Sigmoid colon (tissue), 4 donors: ENCODE results near the gene GYPA.
"Not testable (repeated sequence)": the region's sequence is repeated elsewhere in the genome, so short reads cannot be mapped to it uniquely, and the experiment has no call there.

ENCODE experiments used
- EP300 ChIP-seq, 4 donors: sonication (generic); formaldehyde crosslinking; IDR thresholded peaks; one replicate each; pipeline ENCODE4 v1.6.1; 2017; ENCODE audit warnings: antibody characterized with exemption in 4 of 4
- POLR2A ChIP-seq, 2 donors: fragments of 450-650 bp; IDR thresholded peaks; one replicate each; pipeline ENCODE4 v1.6.1; 2016; ENCODE audit warnings: antibody characterized with exemption in 2 of 2, mild to moderate bottlenecking in 2 of 2, moderate library complexity in 2 of 2
- POLR2AphosphoS5 ChIP-seq, 4 donors: sonication (generic); formaldehyde crosslinking; IDR thresholded peaks; one replicate each; pipeline ENCODE4 v1.6.1; 2017; ENCODE audit warnings: antibody characterized with exemption in 4 of 4
- TF ChIP-seq, protein P1 (sequence below), 4 experiments: fragments of 450-650 bp in 3 of 4; fragments of 200-600 bp in 1 of 4; IDR thresholded peaks; one replicate each; pipeline ENCODE4 v1.5.1; 2016 to 2019; ENCODE audit warnings: antibody characterized with exemption in 4 of 4, mild to moderate bottlenecking in 3 of 4, moderate library complexity in 2 of 4

DNA sequence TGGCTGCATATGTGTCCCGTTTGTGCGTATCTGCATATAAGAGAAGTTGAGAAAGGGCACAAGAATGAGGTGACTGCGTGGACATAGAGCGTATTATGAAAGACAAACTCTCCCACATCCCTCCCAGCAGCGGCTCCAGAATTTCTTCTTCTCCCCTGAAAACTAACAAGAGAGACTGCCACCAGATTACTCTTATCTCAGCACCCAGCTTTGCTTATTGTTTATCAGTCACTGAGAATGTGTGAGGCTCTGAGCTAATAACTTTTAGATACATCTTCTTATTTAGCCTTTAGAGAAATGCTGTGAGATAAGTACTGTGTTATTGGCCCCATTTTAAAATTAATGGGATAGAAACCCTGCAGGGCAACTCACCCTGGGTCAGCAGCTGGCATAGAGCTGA lies 20.8 kb downstream of the GYPA start:
- TF ChIP-seq, protein P1, sequence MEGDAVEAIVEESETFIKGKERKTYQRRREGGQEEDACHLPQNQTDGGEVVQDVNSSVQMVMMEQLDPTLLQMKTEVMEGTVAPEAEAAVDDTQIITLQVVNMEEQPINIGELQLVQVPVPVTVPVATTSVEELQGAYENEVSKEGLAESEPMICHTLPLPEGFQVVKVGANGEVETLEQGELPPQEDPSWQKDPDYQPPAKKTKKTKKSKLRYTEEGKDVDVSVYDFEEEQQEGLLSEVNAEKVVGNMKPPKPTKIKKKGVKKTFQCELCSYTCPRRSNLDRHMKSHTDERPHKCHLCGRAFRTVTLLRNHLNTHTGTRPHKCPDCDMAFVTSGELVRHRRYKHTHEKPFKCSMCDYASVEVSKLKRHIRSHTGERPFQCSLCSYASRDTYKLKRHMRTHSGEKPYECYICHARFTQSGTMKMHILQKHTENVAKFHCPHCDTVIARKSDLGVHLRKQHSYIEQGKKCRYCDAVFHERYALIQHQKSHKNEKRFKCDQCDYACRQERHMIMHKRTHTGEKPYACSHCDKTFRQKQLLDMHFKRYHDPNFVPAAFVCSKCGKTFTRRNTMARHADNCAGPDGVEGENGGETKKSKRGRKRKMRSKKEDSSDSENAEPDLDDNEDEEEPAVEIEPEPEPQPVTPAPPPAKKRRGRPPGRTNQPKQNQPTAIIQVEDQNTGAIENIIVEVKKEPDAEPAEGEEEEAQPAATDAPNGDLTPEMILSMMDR (IDR thresholded peaks at IDR 0.05), result not testable (repeated sequence)
- not testable (repeated sequence) for TF ChIP-seq EP300, POLR2A, POLR2AphosphoS5 (IDR thresholded peaks at IDR 0.05)
